H1 (cell line): ENCODE results near the gene RFFL. TPM values are rescaled to one million over a fixed set of nuclear protein-coding genes. Genes with fewer than 3 reads are reported as not detected.

Experiments used
- SRF ChIP-seq: IDR thresholded peaks from 2 replicates; pipeline ENCODE4 v1.6.1; 2011; ENCODE audit warnings: mild to moderate bottlenecking, low read depth, low read length, moderate library complexity
- polyA plus RNA-seq, 7 experiments: library from polyadenylated mRNA; depleted of rRNA in 3 of 7; stranded (reverse) in 5 of 7; unstranded in 2 of 7; fragments of >200 nt in 5 of 7; fragments of 200-250 nt in 2 of 7; gene quantifications; 1 replicate in 5 of 7; 2 replicates in 1 of 7; 4 replicates in 1 of 7; pipeline versions ENCODE4 v1.2.1 to v1.2.3, GENCODE V29; 2011 to 2013; ENCODE audit warnings: missing spikeins in 2 of 7, mixed read lengths in 2 of 7
- total RNA-seq: library from RNA; stranded (reverse); fragmentation: NEBNext Ultra II Directional; extraction: Animal tissue kit (Norgen Biotek cat#: 25700); gene quantifications from 2 replicates; pipeline ENCODE4 v1.2.1, GENCODE V29; 2021

The RFFL gene
- total and polyA plus RNA-seq, 2 of the 8 experiments (the other 6 are each of a cell fraction or from before 2014, with no cell fraction given), result 14.0 to 24.5 TPM

GRCh38 chr17:35048685-35049379 is 14.7 kb downstream of the RFFL start (continued):
- no peak for TF ChIP-seq SRF
